C4-2B (cell line): ENCODE results near the gene PLCB4.

Experiments used
- ZFX ChIP-seq: fragments of 450-650 bp; IDR thresholded peaks from 2 replicates; pipeline ENCODE4 v1.6.1; 2017
- TF ChIP-seq, protein P1 (sequence below): fragments of 450-650 bp; conservative IDR thresholded peaks from 2 replicates; pipeline ENCODE4 v1.5.1; 2017; ENCODE audit warnings: mild to moderate bottlenecking

DNA sequence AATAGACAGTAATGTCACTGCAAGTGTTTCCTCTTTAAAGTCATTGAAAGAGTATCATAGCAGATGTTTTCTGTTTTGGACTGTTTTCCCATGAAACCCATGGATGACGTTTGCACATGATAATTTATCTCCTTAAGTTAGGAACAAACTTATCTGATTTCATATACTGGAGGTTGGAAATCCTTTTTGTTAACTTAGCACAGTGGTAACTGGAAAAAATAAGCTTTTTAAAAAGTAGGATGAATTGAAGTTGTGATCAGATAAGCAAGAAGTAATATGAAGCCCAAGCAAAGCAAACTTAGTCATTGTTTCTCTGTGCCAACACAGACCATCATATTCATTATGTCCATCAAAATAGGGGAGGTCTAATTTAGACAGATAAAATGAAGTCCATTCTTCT lies 61.6 kb downstream of the PLCB4 start:
- TF ChIP-seq, protein P1, sequence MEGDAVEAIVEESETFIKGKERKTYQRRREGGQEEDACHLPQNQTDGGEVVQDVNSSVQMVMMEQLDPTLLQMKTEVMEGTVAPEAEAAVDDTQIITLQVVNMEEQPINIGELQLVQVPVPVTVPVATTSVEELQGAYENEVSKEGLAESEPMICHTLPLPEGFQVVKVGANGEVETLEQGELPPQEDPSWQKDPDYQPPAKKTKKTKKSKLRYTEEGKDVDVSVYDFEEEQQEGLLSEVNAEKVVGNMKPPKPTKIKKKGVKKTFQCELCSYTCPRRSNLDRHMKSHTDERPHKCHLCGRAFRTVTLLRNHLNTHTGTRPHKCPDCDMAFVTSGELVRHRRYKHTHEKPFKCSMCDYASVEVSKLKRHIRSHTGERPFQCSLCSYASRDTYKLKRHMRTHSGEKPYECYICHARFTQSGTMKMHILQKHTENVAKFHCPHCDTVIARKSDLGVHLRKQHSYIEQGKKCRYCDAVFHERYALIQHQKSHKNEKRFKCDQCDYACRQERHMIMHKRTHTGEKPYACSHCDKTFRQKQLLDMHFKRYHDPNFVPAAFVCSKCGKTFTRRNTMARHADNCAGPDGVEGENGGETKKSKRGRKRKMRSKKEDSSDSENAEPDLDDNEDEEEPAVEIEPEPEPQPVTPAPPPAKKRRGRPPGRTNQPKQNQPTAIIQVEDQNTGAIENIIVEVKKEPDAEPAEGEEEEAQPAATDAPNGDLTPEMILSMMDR = no peak
- no peak for TF ChIP-seq ZFX
